ENCODE data around the gene FERD3L.

DNA sequence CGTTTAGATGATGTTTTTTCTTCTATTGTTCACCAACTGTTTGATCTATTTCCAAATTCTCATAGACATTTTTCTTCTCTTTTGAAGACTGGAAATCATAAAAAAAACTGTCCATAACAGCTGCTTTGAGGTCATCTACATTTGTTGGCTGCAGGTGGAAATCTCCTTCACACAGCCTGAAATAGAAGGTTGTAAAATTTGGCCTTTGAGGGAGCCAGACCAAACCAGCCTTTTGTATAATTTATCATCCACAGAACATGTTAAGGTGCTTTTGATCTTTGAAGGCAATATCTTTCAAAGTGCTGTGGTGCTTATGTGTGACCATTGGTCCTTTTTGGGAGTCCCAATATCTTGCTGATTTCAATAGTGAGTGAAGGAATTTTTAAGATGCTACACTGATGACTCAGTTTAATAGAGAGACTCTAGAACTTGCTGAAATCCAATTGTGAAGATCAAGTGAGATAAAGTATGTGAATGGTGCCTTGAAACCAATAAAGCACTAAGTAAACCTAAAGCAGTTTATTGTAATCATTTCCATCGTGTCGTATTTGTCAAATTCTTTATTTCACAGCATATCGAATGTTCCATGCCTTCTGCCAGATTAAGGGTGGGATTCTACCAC is 5.4 kb downstream of the FERD3L start:
- TF ChIP-seq POLR2A (IDR thresholded peaks at IDR 0.05) = no peak
- no peak for TF ChIP-seq CTCF (IDR thresholded peaks at IDR 0.05)
